ENCODE measurements around the gene TMEM39A. TPM values are rescaled to one million over a fixed set of nuclear protein-coding genes. Genes with fewer than 3 reads are reported as not detected.
A peak's percentile ranks its signal among the peaks of the same experiment; 100 is the strongest.

Gene TMEM39A
- total and polyA plus RNA-seq, 7 donors: 6.0 to 15.6 (median 11.0) TPM

- no peak overlapping the region for H3K4me3 ChIP-seq
- no peaks in the 10 kb centered on the region for H3K27me3 ChIP-seq (ENCODE audit: insufficient read depth in 3 of 3, low read length in 2 of 3)
- TF ChIP-seq CTCF (IDR thresholded peaks at IDR 0.05): no peak
- ATAC-seq (no peak), DNase-seq (no peak)
- H3K9me3 ChIP-seq: no peaks in the 10 kb centered on the region
- H3K27ac ChIP-seq: no peak overlapping the region
- intact Hi-C loops (cut with DNase I): no loop called here
- H3K4me1 ChIP-seq: no peaks in the 10 kb centered on the region
- 81 to 90% (median 90%) methylated on average over 1 of the region's 1 CpG for WGBS, 3 donors
- peaks cover 9 to 100% of the 10 kb centered on the region in 2 donors for H3K36me3 ChIP-seq (ENCODE audit: insufficient read depth in 1 of 2, low read depth in 1 of 2)
Observed at GRCh38 chr3:119453822-119454221, 9.6 kb downstream of the TMEM39A start.

- DNase-seq: no peak
- no peaks in the 10 kb centered on the region for H3K4me1 ChIP-seq
- no peaks in the 10 kb centered on the region for H3K9me3 ChIP-seq
- TF ChIP-seq CTCF (IDR thresholded peaks at IDR 0.05): no peak
- H3K27me3 ChIP-seq (ENCODE audit: insufficient read depth in 3 of 3, low read length in 2 of 3): no peaks in the 10 kb centered on the region
- ATAC-seq: no peak
- no peak overlapping the region for H3K27ac ChIP-seq
- 98 to 99% (median 99%) methylated on average over 2 of the region's 2 CpGs for WGBS, 3 donors
- no peak overlapping the region for H3K4me3 ChIP-seq
- intact Hi-C loops (cut with DNase I): no loop called here
- H3K36me3 ChIP-seq (ENCODE audit: insufficient read depth in 1 of 2, low read depth in 1 of 2): peaks cover 11 to 68% of the 10 kb centered on the region in 2 donors
Observed at GRCh38 chr3:119444590-119444989, 18.8 kb downstream of the TMEM39A start.

GRCh38 chr3:119443179-119443578 is 20.2 kb downstream of the TMEM39A start:
- Histone ChIP-seq H3K27me3 (ENCODE audit: insufficient read depth in 3 of 3, low read length in 2 of 3) (no peaks in the 10 kb centered on the region), H3K36me3 (ENCODE audit: insufficient read depth in 1 of 2, low read depth in 1 of 2) (peaks cover 11 to 58% of the 10 kb centered on the region in 2 donors), H3K4me1 (no peaks in the 10 kb centered on the region), H3K9me3 (no peaks in the 10 kb centered on the region), H3K27ac (no peak overlapping the region), H3K4me3 (no peak overlapping the region)
- DNase-seq (no peak), ATAC-seq (peak in 3 of 4 donors; percentile 48 to 83 (median 58))
- TF ChIP-seq CTCF (IDR thresholded peaks at IDR 0.05): no peak
- intact Hi-C loops (cut with DNase I): no loop called here

GRCh38 chr3:119437691-119438258 is 25.6 kb downstream of the TMEM39A start:
- Histone ChIP-seq H3K36me3 (ENCODE audit: insufficient read depth in 1 of 2, low read depth in 1 of 2) (peaks cover 7 to 68% of the 10 kb centered on the region in 2 donors), H3K9me3 (no peaks in the 10 kb centered on the region), H3K27ac (no peak overlapping the region), H3K4me1 (no peaks in the 10 kb centered on the region), H3K27me3 (ENCODE audit: insufficient read depth in 3 of 3, low read length in 2 of 3) (no peaks in the 10 kb centered on the region), H3K4me3 (no peak overlapping the region)
- TF ChIP-seq CTCF (IDR thresholded peaks at IDR 0.05): no peak
- no peak for ATAC-seq
- intact Hi-C loops (cut with DNase I): no loop called here
- DNase-seq: no peak
- 93 to 97% (median 94%) methylated on average over 6 of the region's 6 CpGs for WGBS, 3 donors

GRCh38 chr3:119436977-119437376 is 26.4 kb downstream of the TMEM39A start:
- H3K4me1 ChIP-seq: no peaks in the 10 kb centered on the region
- intact Hi-C loops (cut with DNase I): no loop called here
- DNase-seq (no peak), ATAC-seq (no peak)
- H3K27me3 ChIP-seq (ENCODE audit: insufficient read depth in 3 of 3, low read length in 2 of 3): no peaks in the 10 kb centered on the region
- H3K36me3 ChIP-seq (ENCODE audit: insufficient read depth in 1 of 2, low read depth in 1 of 2): peaks cover 7 to 76% of the 10 kb centered on the region in 2 donors
- no peak overlapping the region for H3K4me3 ChIP-seq
- WGBS, 3 donors: 88 to 97% (median 88%) methylated on average over 1 of the region's 1 CpG
- H3K9me3 ChIP-seq: no peaks in the 10 kb centered on the region
- TF ChIP-seq CTCF (IDR thresholded peaks at IDR 0.05): no peak
- no peak overlapping the region for H3K27ac ChIP-seq

All from psoas muscle (tissue), 8 donors.